ENCODE measurements around the gene VWA7.
"Not testable (repeated sequence)": the region's sequence is repeated elsewhere in the genome, so short reads cannot be mapped to it uniquely, and the experiment has no call there.

The VWA7 gene

GRCh38 chr6:31776989-31777666 is at the start of gene VWA7:
TSS of gene VWA7 (minus strand) at chr6:31777328. CDS start at chr6:31776779, 549 bp downstream.
- H3K4me3 ChIP-seq (ENCODE audit: low read depth, low read length): no peak within 1 kb of the TSS

DNA sequence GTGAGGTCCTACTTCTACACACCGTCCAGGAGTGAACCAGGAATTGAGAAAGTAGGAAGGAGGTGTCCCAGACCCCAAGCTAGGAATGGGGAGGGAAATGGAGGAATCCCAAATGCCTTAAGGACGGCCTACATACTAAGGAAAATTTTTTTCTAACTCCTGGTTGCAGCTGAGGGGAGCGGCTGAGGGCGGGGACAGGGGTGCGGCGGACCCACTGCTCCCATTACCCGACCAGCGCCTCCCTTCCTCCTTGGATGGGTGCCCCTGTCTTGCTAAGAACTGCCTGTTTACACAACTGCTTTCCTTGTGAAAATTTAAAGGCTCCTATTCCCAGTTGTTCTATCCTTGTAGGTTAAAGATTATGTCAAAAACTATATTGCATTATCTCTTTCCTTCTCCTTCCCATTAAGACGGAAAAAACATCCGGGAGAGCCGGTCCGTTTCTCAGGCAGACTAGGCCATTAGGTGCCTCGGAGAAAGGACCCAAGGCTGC is 49.7 kb upstream of the VWA7 start:
- H3K4me3 ChIP-seq (ENCODE audit: low read depth, low read length): peak overlapping the region; percentile 77
- TF ChIP-seq, protein P1, sequence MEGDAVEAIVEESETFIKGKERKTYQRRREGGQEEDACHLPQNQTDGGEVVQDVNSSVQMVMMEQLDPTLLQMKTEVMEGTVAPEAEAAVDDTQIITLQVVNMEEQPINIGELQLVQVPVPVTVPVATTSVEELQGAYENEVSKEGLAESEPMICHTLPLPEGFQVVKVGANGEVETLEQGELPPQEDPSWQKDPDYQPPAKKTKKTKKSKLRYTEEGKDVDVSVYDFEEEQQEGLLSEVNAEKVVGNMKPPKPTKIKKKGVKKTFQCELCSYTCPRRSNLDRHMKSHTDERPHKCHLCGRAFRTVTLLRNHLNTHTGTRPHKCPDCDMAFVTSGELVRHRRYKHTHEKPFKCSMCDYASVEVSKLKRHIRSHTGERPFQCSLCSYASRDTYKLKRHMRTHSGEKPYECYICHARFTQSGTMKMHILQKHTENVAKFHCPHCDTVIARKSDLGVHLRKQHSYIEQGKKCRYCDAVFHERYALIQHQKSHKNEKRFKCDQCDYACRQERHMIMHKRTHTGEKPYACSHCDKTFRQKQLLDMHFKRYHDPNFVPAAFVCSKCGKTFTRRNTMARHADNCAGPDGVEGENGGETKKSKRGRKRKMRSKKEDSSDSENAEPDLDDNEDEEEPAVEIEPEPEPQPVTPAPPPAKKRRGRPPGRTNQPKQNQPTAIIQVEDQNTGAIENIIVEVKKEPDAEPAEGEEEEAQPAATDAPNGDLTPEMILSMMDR (IDR thresholded peaks at IDR 0.05; ENCODE audit: low read depth, low read length): no peak

More at GRCh38 chr6:31776989-31777666, at the start of gene VWA7:
- TF ChIP-seq, protein P1 (IDR thresholded peaks at IDR 0.05; ENCODE audit: low read depth, low read length): no peak

DNA sequence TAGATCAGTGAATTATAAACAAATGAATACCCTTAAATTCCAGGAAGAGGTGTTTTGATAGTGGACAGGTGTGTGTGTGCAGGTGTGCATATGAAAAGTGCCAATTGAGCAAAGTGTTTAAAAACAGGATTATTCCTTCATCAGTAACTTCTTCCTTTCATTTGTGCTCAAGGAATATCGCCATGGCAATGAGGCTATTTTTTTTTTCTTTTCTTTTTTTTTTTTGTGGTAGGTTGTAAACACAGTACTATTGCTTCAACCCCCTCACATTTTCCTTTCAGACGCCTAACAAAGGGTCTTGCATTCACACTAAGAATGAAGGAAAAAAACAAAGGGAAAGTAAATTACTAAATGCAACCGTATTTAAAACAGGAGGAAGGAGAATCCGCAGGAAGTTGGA is 48.4 kb upstream of the VWA7 start:
- TF ChIP-seq, protein P1 (IDR thresholded peaks at IDR 0.05; ENCODE audit: low read depth, low read length): no peak
- H3K4me3 ChIP-seq (ENCODE audit: low read depth, low read length): no peak overlapping the region

- not testable (repeated sequence) for H3K4me3 ChIP-seq (ENCODE audit: low read depth, low read length)
Observed at GRCh38 chr6:31823592-31824196, 46.6 kb upstream of the VWA7 start.

DNA sequence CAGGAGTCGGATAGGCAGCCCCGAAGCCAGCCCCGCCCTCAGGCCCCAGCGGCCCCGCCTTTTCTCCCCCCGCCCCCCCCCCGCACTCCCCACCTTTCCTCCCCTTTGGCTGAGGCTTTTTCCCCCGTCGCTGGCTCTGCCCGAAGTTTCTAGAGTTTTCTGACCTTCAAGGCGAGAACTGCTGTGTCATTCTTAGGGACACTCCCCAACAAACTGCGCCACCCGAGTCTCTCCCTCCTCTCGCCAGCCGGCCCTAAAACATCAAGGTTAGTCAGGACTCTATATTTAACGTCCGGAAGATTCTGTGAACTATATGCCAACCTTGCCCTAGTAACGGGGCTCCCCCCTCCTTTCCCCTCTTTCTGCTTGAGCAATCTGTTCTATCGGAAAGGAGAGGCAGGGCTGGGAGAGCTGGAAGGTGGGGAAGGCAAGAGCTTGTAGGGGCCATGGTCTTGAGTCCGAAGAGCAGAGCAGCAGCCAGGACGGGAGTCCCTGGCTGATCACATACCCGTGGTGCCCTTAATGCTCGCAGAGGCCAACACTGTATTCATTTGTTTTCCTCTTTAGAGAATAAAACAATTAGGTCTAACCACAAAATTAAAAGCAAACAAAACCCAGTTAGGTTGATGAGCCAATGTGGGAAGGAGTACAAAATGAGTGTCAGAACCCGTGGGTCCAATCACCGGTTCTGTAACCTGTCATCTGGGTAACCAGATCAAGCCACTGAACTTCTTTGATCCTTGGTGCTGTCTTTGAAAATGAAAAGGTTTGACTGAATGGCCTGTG is 45.1 kb upstream of the VWA7 start:
- peak overlapping the region; percentile 61 for H3K4me3 ChIP-seq (ENCODE audit: low read depth, low read length)
- TF ChIP-seq, protein P1 (IDR thresholded peaks at IDR 0.05; ENCODE audit: low read depth, low read length): no peak

- TF ChIP-seq, protein P1 (IDR thresholded peaks at IDR 0.05; ENCODE audit: low read depth, low read length): no peak
- peak overlapping the region; percentile 61 for H3K4me3 ChIP-seq (ENCODE audit: low read depth, low read length)
Observed at GRCh38 chr6:31821301-31822035, 44.3 kb upstream of the VWA7 start.

DNA sequence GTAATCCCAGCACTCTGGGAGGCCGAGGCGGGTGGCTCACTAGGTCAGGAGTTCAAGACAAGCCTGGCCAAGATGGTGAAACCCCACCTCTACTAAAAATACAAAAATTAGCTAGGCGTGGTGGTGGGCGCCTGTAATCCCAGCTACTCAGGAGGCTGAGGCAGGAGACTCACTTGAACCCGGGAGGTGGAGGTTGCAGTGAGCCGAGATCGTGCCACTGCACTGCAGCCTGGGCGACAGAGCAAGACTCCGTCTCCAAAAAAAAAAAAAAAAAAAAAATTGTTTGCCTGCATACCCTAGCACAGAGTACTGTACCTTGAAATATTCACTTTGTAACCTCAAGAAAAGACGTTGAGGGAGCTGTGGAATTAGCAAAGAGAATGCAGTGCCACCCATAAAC is 43.3 kb upstream of the VWA7 start:
- not testable (repeated sequence) for H3K4me3 ChIP-seq (ENCODE audit: low read depth, low read length)
